NCI-H2227 treated with DMSO at 0.1 percent for 48 hours (cell line): ENCODE data around the gene FBXW9.
"Not testable (repeated sequence)": the region's sequence is repeated elsewhere in the genome, so short reads cannot be mapped to it uniquely, and the experiment has no call there.

Source experiments
- DNase-seq: peaks from one replicate; lab custom pipeline; 2025; lab: John Stamatoyannopoulos, UW

The FBXW9 gene

DNA sequence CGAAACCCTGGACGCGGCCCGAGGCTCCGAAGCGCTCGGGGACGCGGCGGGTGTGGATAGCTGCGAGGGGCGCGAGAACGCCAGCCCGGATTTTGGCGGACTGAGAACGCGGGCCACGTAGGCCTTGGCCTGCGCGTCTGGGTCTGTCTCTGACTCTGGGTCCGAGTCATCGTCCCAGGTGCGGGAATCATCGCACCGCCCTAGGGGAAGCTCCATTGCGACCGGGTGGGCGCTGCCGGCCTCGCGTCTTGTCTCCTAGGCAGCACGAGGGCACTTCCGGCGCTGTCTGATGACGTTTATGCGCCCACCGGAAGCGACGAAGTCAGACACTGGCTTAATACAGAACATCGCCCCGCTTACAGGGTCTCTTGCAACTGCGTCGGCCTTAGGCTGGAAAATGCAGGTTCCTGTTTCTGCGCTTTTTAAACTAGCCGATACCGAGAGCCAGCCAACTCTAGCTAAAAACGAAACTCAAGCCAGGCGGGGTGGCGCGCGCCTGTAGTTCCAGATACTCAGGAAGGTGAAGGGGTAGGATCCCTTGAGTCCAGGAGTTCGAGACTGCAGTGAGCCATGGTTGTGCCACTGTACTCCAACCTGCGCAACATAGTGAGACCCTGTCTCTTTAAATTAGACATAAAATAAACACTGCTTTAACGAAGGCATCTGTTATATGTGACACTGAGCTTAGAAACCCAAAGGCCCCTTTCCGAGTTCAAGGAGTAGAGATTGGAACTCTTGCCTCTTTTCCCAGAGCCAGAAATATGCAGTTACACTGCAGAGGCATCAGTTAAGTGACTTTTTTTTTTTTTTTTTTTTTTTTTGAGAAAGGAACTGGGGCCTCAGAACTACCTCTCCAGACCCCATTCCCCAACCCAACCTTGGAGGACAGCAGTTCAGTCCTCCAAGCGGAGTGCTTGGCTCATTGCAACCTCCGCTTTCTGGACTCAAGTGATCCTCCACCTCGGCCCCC is at the start of gene FBXW9:
FBXW9 (minus strand) TSS at position 266 of the 970 bp plus-strand sequence; CDS start at position 216, 50 bp downstream.
- DNase-seq: peak; percentile 89

- no peak for DNase-seq
Measured at GRCh38 chr19:12745166-12745897, 48.9 kb upstream of the FBXW9 start.

DNA sequence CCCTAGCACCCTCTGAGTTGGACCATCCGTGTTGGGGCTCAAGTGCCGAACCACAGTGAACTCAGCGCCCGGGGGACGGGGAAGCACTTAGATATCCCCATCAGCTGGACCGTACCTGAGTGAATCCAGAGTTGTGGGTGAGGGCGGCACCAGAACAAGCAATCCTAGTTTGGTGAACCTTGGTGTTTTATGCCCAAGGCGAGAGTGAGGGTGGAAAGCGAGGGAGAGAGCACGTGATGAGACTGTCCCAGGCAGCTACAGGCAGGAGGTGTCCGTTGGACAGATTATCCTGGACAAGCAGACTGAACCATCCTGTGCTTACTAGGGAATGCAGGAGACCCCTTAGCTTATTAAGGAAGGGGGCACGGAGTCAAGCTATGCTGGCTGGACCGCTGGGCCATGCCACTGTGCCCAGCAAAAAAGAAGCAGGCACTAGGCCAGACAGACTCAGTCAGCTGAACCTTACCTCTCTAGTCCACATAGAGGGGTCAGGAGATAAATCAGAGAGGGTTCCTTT is 41.5 kb upstream of the FBXW9 start:
- no peak for DNase-seq

- DNase-seq: peak; percentile 97
Measured at GRCh38 chr19:12736995-12737834, 40.8 kb upstream of the FBXW9 start, which contains the start of gene GET3. Gene GET3 (plus strand): TSS chr19:12737497. CDS start chr19:12737506, 9 bp downstream.

GRCh38 chr19:12733369-12734214 is 37.2 kb upstream of the FBXW9 start:
- no peak for DNase-seq

GRCh38 chr19:12731337-12731736 is 34.9 kb upstream of the FBXW9 start:
- no peak for DNase-seq

GRCh38 chr19:12730064-12730463 is 33.6 kb upstream of the FBXW9 start:
- no peak for DNase-seq

DNA sequence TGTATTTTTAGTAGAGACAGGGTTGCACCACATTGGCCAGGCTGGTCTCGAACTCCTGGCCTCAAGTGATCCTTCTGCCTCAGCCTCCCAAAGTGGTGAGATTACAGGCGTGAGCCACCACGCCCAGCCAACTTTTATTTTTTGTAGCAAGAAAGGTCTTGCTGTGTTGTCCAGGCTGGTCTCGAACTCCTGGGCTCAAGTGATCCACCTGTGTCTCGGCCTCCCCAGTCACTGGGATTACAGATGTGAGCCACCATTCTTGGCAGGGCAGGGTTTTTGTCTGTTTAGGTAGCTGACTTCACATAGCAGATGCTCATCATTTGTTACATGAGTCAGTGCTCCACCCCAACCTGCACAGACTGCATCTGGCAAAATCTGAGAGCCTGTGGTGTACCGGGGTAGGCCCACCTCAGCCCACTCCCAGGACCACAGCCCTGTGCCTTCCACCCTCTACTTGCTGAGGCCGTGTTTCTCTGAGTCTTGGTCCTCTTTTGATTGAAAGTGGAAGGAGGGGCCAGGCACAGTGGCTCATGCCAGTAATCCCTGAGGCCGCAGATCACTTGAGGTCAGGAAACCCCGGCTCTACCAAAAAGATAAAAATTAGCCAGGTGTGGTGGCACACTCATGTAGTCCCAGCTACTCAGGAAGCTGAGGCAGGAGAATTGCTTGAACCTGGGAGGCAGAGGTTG is 31.5 kb upstream of the FBXW9 start:
- no peak for DNase-seq

- DNase-seq: no peak
Measured at GRCh38 chr19:12726988-12727316, 30.5 kb upstream of the FBXW9 start.

- DNase-seq: not testable (repeated sequence)
Measured at GRCh38 chr19:12725612-12726011, 29.2 kb upstream of the FBXW9 start.

DNA sequence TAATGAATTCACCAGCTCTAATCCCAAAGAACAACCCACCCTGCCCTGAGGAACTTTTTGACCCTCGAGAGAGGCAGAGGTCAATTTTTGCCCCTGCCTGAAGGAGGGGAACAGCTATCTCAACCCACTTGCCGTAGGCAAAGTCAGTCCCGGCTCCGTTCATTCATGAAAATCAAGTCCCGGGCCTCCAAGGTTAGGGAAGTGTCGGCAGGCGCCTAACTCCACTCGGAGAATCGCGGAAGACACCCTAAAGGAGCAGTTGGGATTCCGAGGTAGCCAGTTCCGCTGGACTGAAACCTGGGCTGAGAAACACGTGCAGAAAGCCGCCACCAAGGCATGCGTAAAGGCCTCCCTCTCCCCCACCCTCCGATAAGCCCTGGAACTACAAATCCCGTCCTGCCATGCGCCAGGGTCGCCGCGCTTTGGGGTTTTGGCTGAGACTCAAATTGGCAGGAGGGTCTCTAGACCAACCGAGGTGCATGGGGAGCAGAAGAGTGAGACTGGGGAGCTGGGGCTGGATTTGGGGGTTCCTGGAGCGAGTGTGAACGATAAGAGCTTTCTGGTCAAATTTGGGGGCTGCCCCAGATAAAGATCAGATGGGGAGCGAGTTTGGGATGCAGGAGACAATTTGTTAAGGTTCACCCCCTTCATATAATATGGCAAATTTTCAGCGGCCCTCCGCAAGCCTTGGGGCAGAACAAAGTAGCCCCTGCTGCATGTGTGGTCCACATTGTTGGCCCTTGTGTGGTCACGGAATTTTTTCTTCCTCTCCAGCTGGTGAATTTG is 27.4 kb upstream of the FBXW9 start, which contains the start of gene TNPO2:
TNPO2 (minus strand) TSS at position 292 of the 786 bp plus-strand sequence. CDS start 2,955 bp downstream, outside the sequence.
- peak; percentile 50 for DNase-seq

- DNase-seq: no peak
Measured at GRCh38 chr19:12723381-12723640, 26.9 kb upstream of the FBXW9 start.

GRCh38 chr19:12722566-12723380 is 26.3 kb upstream of the FBXW9 start:
- DNase-seq: peak; percentile 92

DNA sequence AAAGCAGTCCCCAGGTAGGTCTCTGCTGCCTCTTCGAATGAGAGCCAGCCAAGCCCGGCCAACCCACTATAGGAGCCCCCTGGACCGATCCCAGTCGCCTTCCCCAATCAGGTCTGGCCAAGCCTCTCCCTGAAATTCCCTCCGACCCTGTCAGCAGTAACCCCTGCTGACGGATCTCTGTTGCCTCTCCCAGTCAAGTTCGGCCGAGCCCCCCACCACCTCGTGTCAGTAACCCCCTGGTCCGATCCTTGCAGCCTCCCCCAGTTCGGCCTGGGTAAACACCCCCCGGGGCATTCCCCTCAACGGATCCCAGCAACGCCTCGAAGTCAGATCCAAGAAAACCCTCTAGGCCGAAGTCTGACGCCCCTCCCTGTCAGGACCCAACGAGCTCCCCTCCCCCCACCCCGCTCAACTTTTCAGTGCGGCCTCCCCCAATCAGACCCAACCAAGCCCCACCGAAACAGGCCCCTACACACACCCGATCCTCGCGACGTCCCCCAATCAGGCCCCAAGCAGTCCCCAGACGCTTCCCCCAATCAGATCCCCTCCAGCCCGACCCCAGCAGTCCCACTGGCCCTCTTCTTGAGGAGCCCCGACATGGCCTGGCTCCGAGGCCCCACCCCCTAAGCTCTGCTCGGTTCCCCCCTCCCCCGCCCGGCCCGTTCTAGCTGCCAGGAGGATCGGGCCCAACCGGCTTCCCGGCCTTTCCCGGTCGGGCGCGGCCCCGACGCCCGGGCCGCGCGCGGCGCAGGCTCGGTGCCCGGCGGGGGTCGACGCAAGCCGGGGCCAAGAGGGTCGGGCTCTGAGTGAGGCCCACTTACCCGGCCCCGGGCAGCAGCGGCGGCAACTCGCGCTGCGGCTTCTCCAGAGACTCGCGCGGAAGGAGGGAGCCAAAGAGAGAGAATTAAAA is 25.5 kb upstream of the FBXW9 start:
- DNase-seq: peak; percentile 53

DNA sequence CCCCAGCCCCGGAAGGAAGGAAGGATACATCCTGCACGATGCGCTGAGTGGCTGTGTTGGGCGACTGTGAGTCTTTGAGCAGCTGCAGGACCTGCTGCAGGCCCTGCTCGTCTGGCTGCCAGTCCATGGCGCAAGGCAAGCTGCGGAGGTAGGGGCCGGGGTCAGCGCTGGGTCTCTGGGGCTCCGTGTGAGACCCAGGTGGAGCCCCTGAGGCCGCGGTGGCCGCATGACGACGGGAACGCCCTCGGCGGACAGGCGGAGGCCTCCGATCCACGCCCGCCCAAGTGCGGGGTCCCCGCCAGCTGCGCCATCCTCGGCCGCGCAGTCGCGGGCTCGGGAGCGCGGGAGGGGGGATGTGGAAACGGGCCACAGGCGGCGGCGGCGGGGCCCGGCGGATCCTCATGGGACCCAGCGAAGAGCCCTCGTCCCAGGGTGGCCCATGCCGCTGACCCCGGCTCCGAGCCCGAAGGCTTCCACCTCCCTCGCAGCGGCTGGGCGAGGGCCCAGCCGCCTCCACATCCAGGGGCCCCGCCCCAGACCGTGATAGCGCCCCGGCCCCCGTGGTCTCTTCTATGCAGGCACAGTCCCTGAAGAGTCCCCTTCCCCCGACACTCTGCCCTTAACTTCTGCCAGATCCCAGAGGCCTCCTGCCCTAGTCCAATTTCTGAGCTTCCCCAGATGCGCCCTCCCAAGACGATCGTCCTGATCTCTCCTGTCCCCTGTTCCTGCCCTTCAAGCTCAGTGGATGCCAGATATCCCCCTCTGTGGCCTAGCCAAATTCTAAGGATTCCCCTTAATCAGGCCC is 24.6 kb upstream of the FBXW9 start:
- DNase-seq: peak; percentile 5

DNA sequence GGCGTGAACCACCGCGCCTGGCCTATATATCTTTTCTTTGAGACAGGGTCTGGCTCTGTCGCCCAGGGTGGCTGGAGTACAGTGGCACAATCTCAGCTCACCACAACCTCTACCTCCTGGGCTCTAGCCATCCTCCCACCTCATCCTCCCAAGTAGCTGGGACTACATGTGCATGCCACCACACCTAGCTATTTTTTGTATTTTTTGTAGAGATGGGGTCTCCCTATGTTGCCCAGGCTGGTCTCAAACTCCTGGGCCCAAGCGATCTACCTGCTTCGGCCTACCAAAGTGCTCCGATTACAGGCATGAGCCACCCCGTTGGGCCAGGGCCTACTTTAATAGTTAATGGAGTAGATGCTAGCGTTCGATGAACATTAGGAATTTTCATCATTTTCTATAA is 23.9 kb upstream of the FBXW9 start:
- DNase-seq: no peak

GRCh38 chr19:12715929-12716328 is 19.5 kb upstream of the FBXW9 start:
- DNase-seq: no peak
